GM18858 (cell line): ENCODE results near the gene SLC2A13.
"Not testable (repeated sequence)": the region's sequence is repeated elsewhere in the genome, so short reads cannot be mapped to it uniquely, and the experiment has no call there.

Experiments used
- ATAC-seq: cut with Tn5 transposase; IDR thresholded peaks from one replicate; pipeline ENCODE4 v1.9.1; 2021; ENCODE audit not compliant: unreplicated experiment

The SLC2A13 gene

DNA sequence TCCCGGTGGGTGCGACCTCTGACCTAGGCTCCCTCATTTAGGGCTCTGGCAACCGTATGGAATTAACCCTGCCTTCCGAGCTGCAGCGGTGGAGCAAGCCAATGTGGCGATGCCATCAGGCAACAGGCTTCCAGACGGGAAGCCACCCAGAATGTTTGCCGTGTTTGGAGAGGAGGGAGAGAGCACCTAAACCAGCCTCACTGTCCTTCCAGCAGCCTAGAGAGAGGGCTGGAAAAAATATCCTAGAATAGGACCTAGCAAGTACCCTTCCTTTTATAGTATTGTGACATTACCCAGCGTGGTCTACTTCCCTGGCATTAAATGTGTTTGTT is 287 bp upstream of the SLC2A13 start:
- ATAC-seq = no peak

DNA sequence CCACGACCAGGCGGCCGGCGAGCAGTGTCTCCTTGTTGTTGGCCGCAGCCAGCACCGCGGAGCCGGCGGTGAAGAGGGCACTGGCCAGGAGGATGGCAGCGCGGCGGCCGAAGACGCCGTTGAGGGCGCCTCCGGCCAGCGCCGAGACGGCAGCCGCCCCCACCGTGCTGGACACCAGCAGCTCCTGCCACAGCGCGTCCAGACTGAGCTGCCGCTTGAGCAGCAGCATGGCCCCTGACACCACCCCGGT is 691 bp downstream of the SLC2A13 start:
- peak; percentile 33 for ATAC-seq

DNA sequence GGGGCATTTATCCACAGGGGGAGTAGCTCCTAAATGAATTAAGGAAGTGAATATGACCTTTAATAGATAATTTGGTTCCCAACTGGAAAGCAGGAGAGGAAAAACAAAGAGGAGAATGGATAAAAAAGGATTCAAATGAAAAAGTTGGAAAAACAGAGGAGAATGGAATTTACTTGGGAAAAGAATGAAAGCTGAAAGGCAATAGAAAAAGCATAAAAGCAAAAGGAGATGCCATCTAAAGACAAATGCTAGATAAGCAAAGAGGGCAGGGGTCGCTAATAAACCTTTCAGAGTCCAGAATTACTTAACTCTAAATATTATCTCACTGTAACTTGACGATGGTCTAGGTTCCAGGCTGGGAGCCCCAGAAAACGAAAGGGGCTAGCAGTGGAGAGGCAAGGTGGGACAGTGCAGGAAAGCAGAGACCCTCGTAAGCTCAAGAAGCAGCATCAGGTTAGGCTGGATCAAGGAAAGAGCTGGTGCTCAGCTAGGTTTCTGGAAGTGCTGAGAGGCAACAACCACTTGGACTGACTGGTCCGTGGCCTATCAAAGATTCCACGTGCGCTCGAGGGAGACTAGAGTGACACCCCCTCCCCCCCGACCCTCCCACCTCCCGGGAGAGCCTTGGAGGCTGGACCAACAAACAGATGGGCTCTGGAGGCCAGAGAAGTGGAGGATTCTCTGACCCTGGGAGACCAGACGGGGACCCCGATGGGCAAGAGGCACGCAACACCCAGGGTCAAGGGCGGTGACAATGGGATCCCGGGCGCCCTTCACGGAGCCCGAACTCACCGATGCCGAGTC is 1.2 kb downstream of the SLC2A13 start:
- no peak for ATAC-seq

DNA sequence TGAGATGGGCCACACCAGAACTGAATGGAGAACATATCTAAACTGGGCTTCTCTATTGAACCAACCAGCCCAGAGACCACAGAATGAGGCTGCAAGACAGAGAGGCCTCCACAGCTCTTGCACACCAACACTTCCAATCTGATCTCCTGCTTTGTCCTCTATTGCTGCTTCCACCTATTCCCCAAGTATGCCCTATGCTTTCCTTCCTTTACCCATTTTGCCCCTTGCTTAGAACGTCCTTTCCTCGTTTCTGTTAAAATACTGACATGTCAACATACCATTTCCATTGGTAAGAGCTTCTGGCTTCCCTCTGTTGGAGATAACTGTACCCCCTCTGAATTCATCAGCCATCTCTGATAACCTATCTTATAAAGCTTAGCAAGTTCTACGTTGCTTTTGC is 2.8 kb downstream of the SLC2A13 start:
- no peak for ATAC-seq

DNA sequence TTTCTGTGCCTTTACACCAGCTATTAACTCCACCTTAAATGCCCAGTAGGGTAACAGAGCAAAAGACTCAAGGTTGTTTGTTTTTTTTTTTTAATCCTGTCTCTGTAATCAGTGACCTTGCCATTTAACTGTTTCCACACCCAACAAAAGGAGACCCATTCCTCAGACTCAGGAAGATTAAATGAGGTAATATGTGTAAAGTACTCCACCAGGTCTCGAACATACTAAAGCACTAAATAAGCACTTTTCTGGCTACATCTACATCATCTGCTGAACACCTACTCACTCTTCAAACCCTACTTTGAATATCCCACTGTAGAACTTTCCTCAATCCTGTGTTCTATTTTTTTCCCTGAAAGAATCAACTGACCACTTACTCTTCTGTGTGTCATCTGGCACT is 4.1 kb downstream of the SLC2A13 start:
- ATAC-seq = no peak

DNA sequence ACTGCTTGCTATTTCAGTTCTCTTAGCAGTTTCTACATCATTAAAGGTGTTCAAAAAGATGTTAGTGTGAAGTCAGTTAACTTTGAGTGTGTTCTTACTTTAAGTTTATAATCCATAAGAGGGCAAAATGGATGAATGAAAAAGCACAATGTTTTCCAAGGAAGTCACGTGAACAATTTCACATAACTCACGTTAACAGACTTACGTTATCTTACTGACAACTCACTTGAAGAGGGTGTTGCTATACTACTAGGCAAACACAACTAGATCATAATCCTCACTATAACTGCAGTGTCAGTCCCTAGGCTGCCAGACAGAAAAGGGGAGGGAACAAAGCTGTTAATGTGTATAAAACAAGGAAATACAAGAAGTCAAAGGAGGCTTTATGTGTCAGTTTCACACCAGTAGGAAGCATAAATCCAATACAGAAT is 6.4 kb downstream of the SLC2A13 start:
- no peak for ATAC-seq

DNA sequence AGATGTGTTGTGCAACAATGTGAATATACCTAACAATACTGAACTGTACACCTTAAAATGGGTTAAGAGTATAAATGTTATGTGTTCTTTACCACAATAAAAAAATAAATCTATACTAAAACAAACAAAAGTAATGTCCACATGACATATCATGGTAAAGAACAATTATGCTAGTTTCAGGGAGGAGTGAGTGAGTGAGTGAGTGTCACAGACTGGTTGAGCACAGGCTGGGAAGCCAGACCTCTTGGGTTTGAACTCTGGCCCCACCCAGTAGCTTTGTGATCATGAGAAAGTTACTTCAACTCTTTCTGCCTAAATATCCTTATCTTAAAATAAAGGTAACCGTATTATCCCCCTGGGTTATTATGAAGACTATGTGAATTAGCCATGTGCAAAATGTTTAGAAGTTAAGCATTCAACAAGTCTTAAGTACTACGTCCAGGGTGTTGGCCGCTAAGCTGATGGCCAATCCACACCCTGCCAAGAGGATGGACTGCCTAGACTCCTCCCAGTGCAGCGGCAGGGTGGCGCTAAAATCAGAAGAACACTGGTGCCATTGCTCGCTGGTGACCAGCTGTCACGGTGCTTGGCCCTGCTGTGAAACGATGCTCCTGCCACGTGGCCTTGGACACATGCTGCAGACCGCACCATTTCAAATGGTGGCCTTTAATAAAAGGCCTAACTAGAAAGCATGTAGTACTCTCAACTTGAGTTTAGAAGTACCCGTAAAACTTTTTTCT is 7.3 kb downstream of the SLC2A13 start:
- no peak for ATAC-seq

DNA sequence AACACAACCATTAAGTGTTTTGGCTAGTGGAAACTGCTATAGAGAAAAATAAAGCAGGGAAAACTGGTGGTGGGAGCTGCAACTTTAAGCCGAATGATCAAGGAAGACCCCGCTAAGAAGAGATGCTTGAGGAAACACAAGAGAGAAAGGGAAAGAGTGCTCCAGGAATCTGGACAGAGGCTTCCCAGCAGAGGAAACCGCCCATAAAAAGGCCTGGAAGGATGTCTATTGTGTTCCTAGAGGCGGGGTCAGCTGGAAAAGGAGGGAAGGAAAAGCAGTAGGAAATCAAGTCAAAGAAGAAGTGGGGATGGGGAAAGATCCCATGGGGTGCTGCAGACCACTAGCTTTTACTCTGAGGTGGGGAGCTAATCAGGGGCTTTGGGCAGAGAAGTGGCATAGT is 12.4 kb downstream of the SLC2A13 start:
- no peak for ATAC-seq

DNA sequence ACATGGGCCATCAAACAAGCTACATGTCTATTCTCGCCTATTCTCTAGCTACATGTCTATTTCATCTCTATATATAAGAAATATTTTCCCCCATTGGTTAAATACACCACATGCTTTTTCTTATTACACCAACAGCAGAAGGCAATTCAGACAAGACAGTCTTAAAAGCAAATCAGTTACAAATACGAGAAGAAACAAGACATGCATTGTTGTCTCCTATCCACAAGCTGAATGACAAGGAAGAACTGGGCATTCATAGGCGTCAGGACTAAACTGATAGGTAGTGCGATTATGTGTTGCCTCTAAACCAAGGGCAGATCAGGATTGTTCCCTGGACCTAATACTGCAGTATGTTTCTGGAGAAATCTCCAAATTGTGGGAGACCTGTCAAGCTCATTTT is 19.4 kb downstream of the SLC2A13 start:
- ATAC-seq = no peak

DNA sequence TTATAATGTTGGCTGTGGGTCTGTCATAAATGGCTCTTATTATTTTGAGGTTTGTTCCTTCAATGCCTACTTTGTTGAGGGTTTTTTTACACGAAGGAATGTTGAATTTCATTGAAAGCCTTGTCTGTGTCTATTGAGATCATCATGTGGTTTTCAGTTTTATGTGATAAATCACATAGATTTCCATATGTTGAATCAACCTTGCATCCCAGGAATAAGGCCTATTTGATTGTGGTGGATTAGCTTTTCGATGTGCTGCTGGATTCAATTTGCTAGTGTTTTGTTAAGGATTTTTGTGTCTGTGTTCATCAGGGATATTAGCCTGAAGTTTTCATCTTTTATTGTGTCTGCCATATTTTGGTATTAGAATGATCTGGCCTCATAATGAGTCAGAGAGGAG is 27.6 kb downstream of the SLC2A13 start:
- no peak for ATAC-seq

DNA sequence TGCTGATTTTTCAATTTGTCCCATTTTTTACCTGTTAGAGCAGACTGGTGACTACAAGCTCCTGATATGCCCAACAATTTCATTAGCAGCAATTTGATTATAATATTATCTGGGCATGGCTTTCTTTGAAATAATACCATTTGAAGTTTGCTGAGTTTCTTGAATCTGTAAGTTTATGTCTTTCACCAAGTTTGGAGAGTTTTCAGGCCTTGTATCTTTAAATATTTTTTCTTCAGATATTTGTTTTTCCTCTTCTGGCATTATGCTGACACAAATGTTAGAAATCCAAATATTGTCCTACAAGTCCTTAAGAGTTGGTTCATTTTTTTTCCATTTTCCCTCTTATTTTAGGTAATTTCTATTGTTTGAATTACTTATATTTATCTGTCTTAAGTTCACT is 30.4 kb downstream of the SLC2A13 start:
- no peak for ATAC-seq

DNA sequence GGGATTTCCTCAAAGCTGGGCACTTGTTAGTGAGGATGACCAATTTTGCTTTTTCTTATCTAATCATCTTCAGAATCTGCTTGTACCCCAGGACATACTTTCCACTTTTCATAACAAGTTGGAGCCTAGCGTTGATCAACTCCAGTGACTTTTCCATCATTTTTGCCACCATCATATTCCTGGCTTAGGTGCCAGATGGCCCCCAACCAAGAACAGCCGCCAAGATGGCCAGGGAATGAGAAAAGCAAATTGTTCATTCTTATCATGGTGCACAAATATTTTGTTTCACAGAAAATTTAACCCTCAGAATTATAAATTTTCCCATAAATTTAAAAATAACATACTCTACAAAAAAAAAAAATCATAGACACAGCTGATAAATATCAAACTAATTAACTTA is 37.5 kb downstream of the SLC2A13 start:
- no peak for ATAC-seq

DNA sequence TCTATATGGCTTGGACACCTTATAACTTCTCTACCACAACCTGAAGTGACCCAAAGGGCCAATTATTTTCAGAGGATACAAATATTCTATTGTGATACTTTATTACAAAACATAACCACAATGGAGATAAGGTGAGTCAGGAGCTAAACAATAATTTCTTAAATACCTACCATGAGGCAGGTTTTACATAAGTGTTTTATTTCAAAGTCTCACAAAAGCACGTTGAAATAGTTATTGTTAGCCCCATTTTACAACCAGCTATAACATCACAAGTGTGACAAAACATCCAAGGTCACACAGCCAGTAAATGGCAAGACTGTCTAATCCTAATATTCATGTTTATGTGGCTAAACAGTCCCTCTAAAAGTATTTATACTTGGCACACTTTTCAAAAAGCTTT is 40.2 kb downstream of the SLC2A13 start:
- no peak for ATAC-seq

DNA sequence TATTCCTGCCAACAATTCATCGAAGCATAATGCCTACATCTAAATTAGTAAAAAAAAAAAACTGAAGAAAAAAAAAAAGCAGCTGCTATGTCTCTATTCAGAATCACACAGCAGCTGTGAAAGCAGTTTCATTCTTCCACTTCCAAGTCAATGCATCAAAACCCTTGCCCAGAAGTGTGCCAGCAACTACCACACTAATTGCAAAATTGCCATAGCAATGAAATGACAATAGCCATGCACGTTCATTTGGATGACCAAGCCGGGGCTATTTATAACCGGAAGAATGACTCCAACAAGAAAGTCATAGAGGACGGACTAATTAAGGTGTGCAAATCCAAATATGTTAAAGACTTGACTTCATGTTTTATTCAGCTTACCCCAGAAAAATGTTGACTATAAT is 42.5 kb downstream of the SLC2A13 start:
- ATAC-seq = no peak

DNA sequence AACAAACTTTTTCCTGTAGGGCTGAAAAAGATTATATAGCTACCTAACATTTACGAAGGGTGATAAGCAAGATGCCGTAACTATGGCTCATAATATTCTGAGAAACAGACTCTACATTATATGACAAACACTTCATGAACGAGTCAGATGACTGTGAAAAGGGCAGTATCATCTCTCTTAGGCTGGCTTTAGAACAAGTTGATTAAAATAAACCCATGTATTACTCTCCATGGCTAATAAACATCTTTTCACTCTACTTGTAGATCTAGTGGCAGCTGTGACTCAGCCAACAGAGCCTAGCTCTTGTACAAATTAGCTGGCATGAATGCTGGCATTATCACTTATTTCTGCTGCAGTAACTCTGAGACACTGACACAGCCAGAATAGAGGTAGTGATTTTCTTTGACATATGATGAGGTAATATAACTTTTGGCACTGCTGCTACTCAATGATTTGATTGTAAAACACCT is 47.1 kb downstream of the SLC2A13 start:
- ATAC-seq = no peak

DNA sequence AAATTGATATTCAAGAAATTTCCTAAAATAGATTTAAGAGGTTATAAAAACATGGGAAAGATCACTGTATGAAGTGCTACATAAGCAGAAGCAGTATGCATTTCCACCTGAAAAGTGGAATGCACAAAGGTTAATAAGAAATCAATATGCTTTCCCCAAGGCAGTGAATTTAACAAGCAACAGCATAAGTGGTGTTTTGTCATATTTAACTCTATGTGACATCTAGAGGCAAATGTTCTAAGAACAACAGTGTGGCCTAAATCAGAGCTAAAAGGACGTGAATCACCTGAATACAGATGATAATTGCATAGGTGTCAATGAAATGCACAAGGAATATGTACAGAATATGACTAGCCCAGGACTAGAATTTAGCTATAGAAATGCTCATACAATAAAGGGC is 49.5 kb downstream of the SLC2A13 start:
- ATAC-seq = no peak

DNA sequence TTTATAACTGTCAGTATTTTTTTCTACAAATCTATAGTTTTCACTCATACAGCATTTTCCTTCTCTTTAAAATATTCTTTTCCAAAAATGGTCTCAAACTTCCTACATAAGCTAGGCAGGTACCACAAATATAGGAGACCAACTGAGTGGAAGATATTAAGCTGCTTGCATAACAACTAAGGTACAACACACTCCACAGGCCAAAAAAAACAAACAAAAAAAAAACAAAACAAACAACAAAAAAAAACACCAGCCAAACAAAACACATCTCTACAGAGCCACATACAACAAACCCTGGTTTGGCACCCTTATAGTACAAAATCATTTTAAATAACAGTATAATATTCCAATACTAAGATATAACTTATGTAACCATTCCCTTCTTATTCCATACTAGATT is 50.1 kb downstream of the SLC2A13 start:
- no peak for ATAC-seq

DNA sequence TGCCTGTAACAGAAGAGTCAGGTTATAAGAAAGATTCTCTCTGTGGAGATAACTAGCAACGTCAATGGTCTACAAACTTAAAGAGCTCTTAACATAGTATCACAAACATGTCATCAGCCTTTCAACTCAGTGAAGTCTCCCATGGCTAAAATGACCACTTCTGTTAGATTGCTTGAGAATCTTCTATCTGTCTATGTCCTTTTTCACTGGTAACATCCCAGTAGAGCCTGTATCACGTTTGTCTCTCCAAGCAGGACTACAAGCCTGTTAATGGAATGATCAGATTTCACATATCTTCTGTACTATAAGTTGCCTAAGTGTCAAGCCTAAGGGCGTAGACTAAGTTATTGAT is 50.7 kb downstream of the SLC2A13 start:
- ATAC-seq = no peak

DNA sequence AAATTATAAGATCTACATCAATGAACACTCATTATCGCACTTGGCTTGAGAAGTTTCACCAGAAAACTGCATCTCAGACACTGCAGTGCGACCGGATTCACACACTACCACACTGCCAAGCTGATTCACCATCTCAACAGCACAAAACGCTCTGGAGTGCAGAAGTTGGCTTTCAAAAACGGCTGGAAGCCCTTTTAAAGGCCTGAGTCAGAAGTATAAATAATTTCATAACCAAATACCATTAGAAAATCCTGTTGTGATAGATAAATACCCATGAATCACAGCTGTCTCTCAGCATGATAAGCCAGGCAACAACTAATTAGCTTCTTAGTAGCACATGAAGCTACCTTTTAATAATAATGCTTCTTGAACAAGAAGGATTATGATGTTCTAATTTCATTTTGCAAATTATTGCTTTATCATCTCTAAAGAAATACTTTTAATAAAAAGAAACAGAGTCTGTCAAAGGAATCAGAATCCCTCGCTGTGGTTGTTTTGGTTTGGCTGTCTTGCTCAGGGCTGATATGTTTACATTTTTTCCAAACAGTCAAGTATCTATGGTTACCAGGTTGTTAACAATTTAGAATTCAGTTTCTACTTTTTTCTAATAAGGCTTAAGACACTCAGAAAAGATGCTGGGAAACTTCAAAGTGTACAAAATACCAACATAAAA is 51.2 kb downstream of the SLC2A13 start:
- no peak for ATAC-seq

DNA sequence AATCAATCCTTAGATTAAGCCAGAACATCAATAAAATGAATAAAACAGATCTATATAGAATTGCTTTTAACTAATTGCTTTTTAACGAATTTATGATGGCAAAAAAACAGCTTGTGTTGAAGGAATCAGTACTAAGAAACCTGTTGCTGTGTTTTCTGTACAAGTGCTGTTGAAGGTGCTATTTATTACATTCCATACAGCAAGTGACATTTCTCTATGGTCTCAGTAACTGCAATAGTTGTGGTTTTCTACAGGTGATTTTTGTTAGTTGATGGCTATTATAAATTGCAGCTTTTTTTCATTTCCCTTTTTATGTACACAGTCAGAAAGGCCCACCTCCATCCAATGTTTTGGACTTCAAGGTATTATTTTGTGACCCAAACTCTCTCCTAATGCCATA is 56.6 kb downstream of the SLC2A13 start:
- no peak for ATAC-seq

DNA sequence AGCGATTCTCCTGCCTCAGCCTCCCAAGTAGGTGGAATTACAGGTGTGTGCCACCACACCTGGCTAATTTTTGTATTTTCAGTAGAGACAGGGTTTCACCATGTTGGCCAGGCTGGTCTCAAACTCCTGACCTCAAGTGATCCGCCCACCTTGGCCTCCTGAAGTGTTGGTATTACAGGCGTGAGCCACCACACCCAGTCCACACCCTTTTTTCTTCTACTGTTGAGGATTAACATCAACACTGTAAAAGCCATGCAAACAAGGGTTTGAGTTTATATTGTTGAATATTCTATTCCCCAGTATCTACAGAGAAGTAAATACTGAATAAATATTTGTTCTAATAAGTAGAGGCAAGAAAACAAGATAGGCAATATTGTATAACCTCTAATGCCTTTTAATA is 58.9 kb downstream of the SLC2A13 start:
- ATAC-seq = not testable (repeated sequence)

DNA sequence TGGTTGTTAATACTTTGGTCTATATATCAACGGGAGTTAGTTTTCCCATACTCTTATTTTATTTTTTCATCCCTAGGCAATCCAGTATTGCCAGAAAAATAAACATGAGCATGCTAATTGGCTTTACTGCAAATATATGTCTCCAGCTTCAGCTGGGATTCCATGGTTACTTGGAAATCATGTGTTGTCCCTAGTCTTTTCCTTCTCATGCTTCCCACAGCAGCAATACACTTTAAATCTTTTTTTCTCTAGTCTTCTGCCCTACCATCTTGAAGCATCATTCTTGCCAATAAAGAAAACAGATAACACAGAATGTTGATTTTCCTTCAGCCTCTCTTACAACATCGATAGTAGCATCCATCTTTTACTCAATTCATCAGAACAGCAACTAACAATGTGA is 60.2 kb downstream of the SLC2A13 start:
- ATAC-seq = no peak
